A549 (cell line): ENCODE results near the gene GCNT3. TPM values are rescaled to one million over a fixed set of nuclear protein-coding genes. Genes with fewer than 3 reads are reported as not detected.
"Not testable (repeated sequence)": the region's sequence is repeated elsewhere in the genome, so short reads cannot be mapped to it uniquely, and the experiment has no call there.

Experiments used
- ATAC-seq, 2 experiments: fragments of 200-7000 bp in 1 of 2; fragments of >200 bp in 1 of 2; cut with Nextera tagmentation in 1 of 2; cut with Tn5 transposase in 1 of 2; 3 replicates each; pipeline versions ENCODE4 v1.8.0 to v1.9.1; 2018 to 2020; ENCODE audit warnings: mild to moderate bottlenecking in 1 of 2, moderate library complexity in 1 of 2
- CTCF ChIA-PET: fragments of 300-600 bp; sonication (Branson Sonifier 250); formaldehyde crosslinking; extraction: SDS; loops from one replicate; lab custom pipeline; 2021; ENCODE audit warnings: antibody characterized with exemption, inconsistent platforms; lab: Yijun Ruan, JAX
- POLR2A ChIA-PET: fragments of 350-600 bp; formaldehyde crosslinking; extraction: SDS; loops from one replicate; lab custom pipeline; 2021; ENCODE audit warnings: antibody characterized with exemption, inconsistent platforms; lab: Yijun Ruan, JAX
- DNase-seq, 2 experiments: peaks; one replicate each; pipeline versions ENCODE4 v3.0.0 to v3.0.0-alpha.2; 2011 to 2016; ENCODE audit warnings: low read depth in 1 of 2, low spot score in 1 of 2
- FAIRE-seq: peaks from 2 replicates; lab custom pipeline; 2011; peaks lifted over from hg19 to GRCh38; lab: Jason Lieb, UNC
- H3K27ac ChIP-seq, 2 experiments: fragments of >200 bp; sonication (Bioruptor Twin); formaldehyde crosslinking; 3 replicates each; pipeline ENCODE4 v1.5.1; 2016 to 2017
- H3K4me1 ChIP-seq: fragments of >200 bp; sonication (Bioruptor Twin); formaldehyde crosslinking; 3 replicates; pipeline ENCODE4 v1.6.1; 2016
- H3K4me2 ChIP-seq: fragments of >200 bp; sonication (Bioruptor Twin); formaldehyde crosslinking; 3 replicates; pipeline ENCODE4 v1.6.1; 2016
- H3K4me3 ChIP-seq: fragments of >200 bp; sonication (Bioruptor Twin); formaldehyde crosslinking; 3 replicates; pipeline ENCODE4 v1.5.1; 2016
- H3K9me3 ChIP-seq: fragments of >200 bp; sonication (Bioruptor Twin); formaldehyde crosslinking; 3 replicates; pipeline ENCODE4 v1.6.1; 2016
- BHLHE40 ChIP-seq: IDR thresholded peaks from 2 replicates; pipeline ENCODE4 v1.6.1; 2012; ENCODE audit warnings: low read depth, low read length, inconsistent platforms
- CHD4 ChIP-seq: fragments of 200-600 bp; sonication (generic); IDR thresholded peaks from 2 replicates; pipeline ENCODE4 v1.6.1; 2016; ENCODE audit warnings: antibody characterized with exemption, mild to moderate bottlenecking, borderline replicate concordance
- CTCF ChIP-seq: fragments of >200 bp; sonication (Bioruptor Twin); formaldehyde crosslinking; IDR thresholded peaks from 3 replicates; pipeline ENCODE4 v1.5.1; 2016
- E2F6 ChIP-seq: IDR thresholded peaks from 2 replicates; pipeline ENCODE4 v1.6.1; 2012; ENCODE audit warnings: low read depth, borderline replicate concordance
- ELK1 ChIP-seq: fragments of 150-350 bp; IDR thresholded peaks from 2 replicates; pipeline ENCODE4 v1.6.1; 2014; ENCODE audit warnings: low read depth, mild to moderate bottlenecking, low read length
- ESRRA ChIP-seq: fragments of 150-350 bp; IDR thresholded peaks from 2 replicates; pipeline ENCODE4 v1.6.1; 2014; ENCODE audit warnings: mild to moderate bottlenecking, low read length, borderline replicate concordance
- FOSL2 ChIP-seq, 2 experiments: fragments of 450-650 bp in 1 of 2; fragments of >200 bp in 1 of 2; sonication (Bioruptor Twin) in 1 of 2; formaldehyde crosslinking; IDR thresholded peaks; 2 replicates each; pipeline versions ENCODE4 v1.5.0 to v1.6.1; 2016 to 2020; ENCODE audit warnings: mild to moderate bottlenecking in 1 of 2, moderate library complexity in 1 of 2
- HES2 ChIP-seq: fragments of >200 bp; sonication (Bioruptor Twin); formaldehyde crosslinking; IDR thresholded peaks from 2 replicates; pipeline ENCODE4 v1.6.1; 2016
- HOXA7 ChIP-seq: fragments of 250-450 bp; sonication (Bioruptor Pico); IDR thresholded peaks from 2 replicates; pipeline ENCODE4 v1.5.0; 2020; ENCODE audit warnings: mild to moderate bottlenecking, moderate library complexity
- HOXB13 ChIP-seq: fragments of 250-450 bp; sonication (Bioruptor Pico); IDR thresholded peaks from 2 replicates; pipeline ENCODE4 v1.5.0; 2020; ENCODE audit warnings: low read depth, mild to moderate bottlenecking, moderate library complexity
- KDM1A ChIP-seq: fragments of 200-600 bp; sonication (generic); IDR thresholded peaks from 2 replicates; pipeline ENCODE4 v1.6.1; 2016; ENCODE audit warnings: low read depth, mild to moderate bottlenecking
- MAFK ChIP-seq: fragments of 450-650 bp; IDR thresholded peaks from 2 replicates; pipeline ENCODE4 v1.6.1; 2014; ENCODE audit not compliant: partially characterized antibody
- MAX ChIP-seq: IDR thresholded peaks from 2 replicates; pipeline ENCODE4 v1.6.1; 2012
- RAD21 ChIP-seq, 2 experiments: fragments of >200 bp in 1 of 2; sonication (Bioruptor Twin) in 1 of 2; formaldehyde crosslinking in 1 of 2; IDR thresholded peaks in 1 of 2; conservative IDR thresholded peaks in 1 of 2; 2 replicates in 1 of 2; 3 replicates in 1 of 2; pipeline ENCODE4 v1.6.1; 2012 to 2018; ENCODE audit warnings: inconsistent platforms in 1 of 2
- RARB ChIP-seq: fragments of 250-450 bp; sonication (Bioruptor Pico); IDR thresholded peaks from 2 replicates; pipeline ENCODE4 v1.8.0; 2021; ENCODE audit warnings: mild to moderate bottlenecking, moderate library complexity
- RCOR1 ChIP-seq: fragments of 150-350 bp; IDR thresholded peaks from 2 replicates; pipeline ENCODE4 v1.6.1; 2014; ENCODE audit warnings: antibody characterized with exemption, low read length, low read depth
- REST ChIP-seq: fragments of 200-600 bp; sonication (generic); IDR thresholded peaks from 2 replicates; pipeline ENCODE4 v1.6.1; 2016; ENCODE audit warnings: antibody characterized with exemption, mild to moderate bottlenecking, moderate library complexity
- SMC3 ChIP-seq: fragments of >200 bp; sonication (Bioruptor Twin); formaldehyde crosslinking; IDR thresholded peaks from 3 replicates; pipeline ENCODE4 v1.6.1; 2018; ENCODE audit warnings: inconsistent platforms
- ZC3H11A ChIP-seq: fragments of 450-650 bp; IDR thresholded peaks from 2 replicates; pipeline ENCODE4 v1.6.1; 2014; ENCODE audit warnings: antibody characterized with exemption, mild to moderate bottlenecking
- ZSCAN20 ChIP-seq: fragments of 250-450 bp; sonication (Bioruptor Pico); IDR thresholded peaks from 2 replicates; pipeline ENCODE4 v1.8.0; 2022; ENCODE audit warnings: mild to moderate bottlenecking, moderate library complexity
- WGBS: methylation state at CpG from one replicate; pipeline ENCODE4 v1.1.6; 2017; ENCODE audit errors: missing lambda C conversion rate; 5-methylcytosine and 5-hydroxymethylcytosine counted together
- polyA plus RNA-seq, 4 experiments: library from polyadenylated mRNA; depleted of rRNA in 3 of 4; stranded (reverse); fragments of >200 nt; fragmentation: RNase III in 1 of 4; extraction: RNeasy Plus Mini Kit Qiagen cat#74134 plus additional on column Dnase treatment in 1 of 4; gene quantifications; 2 replicates in 3 of 4; 3 replicates in 1 of 4; pipeline ENCODE4 v1.2.3, GENCODE V29; 2011 to 2017

Gene GCNT3
- polyA plus RNA-seq, 2 of the 4 experiments (the other 2 are of a cell fraction) = 69.2 to 134 TPM

- not testable (repeated sequence) for DNase-seq, H3K27ac ChIP-seq
- CTCF ChIA-PET = interaction anchor here (0.6 to 29.8 kb wide), 8 partner anchors 7 to 104 kb away, joined by 3 to 685 read pairs (median 6); no protein-coding TSS in a partner anchor
These were observed 25.9 kb downstream of the GCNT3 start for GRCh38 chr15:59637507-59637906.

GRCh38 chr15:59642351-59642750 lies 30.8 kb downstream of the GCNT3 start:
- H3K4me2 ChIP-seq = no peak overlapping the region
- CTCF ChIA-PET = interaction anchor here (0.6 to 29.8 kb wide), 16 partner anchors 9 to 129 kb away, joined by 3 to 685 read pairs (median 4); partner anchors contain the start of gene GCNT3
- 66% methylated on average over 2 of the region's 2 CpGs for WGBS
- ATAC-seq (no peak), DNase-seq (no peak), FAIRE-seq (peak; percentile 78)
- TF ChIP-seq RAD21 (conservative IDR thresholded peaks at IDR 0.05 in 1 of 2, IDR thresholded peaks at IDR 0.05 in 1 of 2) (peak; percentile 28 to 52; a peak in 3 of 5 replicates), HOXB13 (CRISPR knock-in tag) (no peak), SMC3 (peak; percentile 43; the same call in 2 of the 3 replicates), HOXA7 (0 out of 2 replicates have a peak, but pooled peaks have one; percentile 34), CTCF (peak; percentile 49)
- no peak overlapping the region for H3K4me3 ChIP-seq
- peaks cover 6% of the 10 kb centered on the region for H3K4me1 ChIP-seq
- H3K27ac ChIP-seq = no peak overlapping the region
- POLR2A ChIA-PET = interaction anchor here (0.6 to 0.9 kb wide), 2 partner anchors 9 to 135 kb away, joined by 3 read pairs; no protein-coding TSS in a partner anchor
- no peaks in the 10 kb centered on the region for H3K9me3 ChIP-seq

More at GRCh38 chr15:59637507-59637906, 25.9 kb downstream of the GCNT3 start:
- not testable (repeated sequence) for H3K4me3 ChIP-seq, H3K9me3 ChIP-seq, H3K4me2 ChIP-seq, H3K4me1 ChIP-seq
- TF ChIP-seq HOXA7 (0 out of 2 replicates have a peak, but pooled peaks have one; percentile 30), SMC3 (peak; percentile 40; the same call in 2 of the 3 replicates), RAD21 (conservative IDR thresholded peaks at IDR 0.05 in 1 of 2, IDR thresholded peaks at IDR 0.05 in 1 of 2) (peak; percentile 42 to 44; a peak in 4 of 5 replicates), CTCF (peak; percentile 41), MAFK (peak; percentile 50)
- ATAC-seq (peak; percentile 34 to 44; a peak in 5 of 6 replicates), FAIRE-seq (peak; percentile 97)
- POLR2A ChIA-PET = interaction anchor here (1.3 to 2.6 kb wide), 2 partner anchors 26 to 104 kb away, joined by 5 to 8 read pairs; partner anchors contain the start of gene GCNT3
- 88% methylated on average over 2 of the region's 2 CpGs for WGBS

- ChIA-PET POLR2A (interaction anchor here (1.4 to 1.9 kb wide), 2 partner anchors 10 to 13 kb away, joined by 4 to 6 read pairs; partner anchors contain the start of gene GTF2A2), CTCF (interaction anchor here (0.7 to 29.8 kb wide), 10 partner anchors 8 to 111 kb away, joined by 3 to 685 read pairs (median 4); partner anchors contain the start of gene GTF2A2)
- no peak overlapping the region for H3K27ac ChIP-seq
- DNase-seq (no peak), FAIRE-seq (peak; percentile 7), ATAC-seq (peak; percentile 24 to 63; a peak in 4 of 6 replicates)
- H3K4me1 ChIP-seq = peaks cover 28% of the 10 kb centered on the region
- no peak overlapping the region for H3K4me3 ChIP-seq
- no peak overlapping the region for H3K4me2 ChIP-seq
- WGBS = 80% methylated on average over 4 of the region's 4 CpGs
- H3K9me3 ChIP-seq = no peaks in the 10 kb centered on the region
- TF ChIP-seq ZSCAN20 = no peak
- no peak for TF ChIP-seq BHLHE40
- no peak for TF ChIP-seq ZC3H11A
- no peak for TF ChIP-seq RARB (CRISPR knock-in tag)
- no peak for TF ChIP-seq FOSL2 (IDR thresholded peaks at IDR 0.05)
- no peak for TF ChIP-seq FOSL2 (CRISPR knock-in tag; IDR thresholded peaks at IDR 0.05)
- no peak for TF ChIP-seq ESRRA
- no peak for TF ChIP-seq KDM1A
- TF ChIP-seq RCOR1 = no peak
- no peak for TF ChIP-seq HES2
- no peak for TF ChIP-seq E2F6
- TF ChIP-seq MAX = no peak
- TF ChIP-seq CHD4 = no peak
- TF ChIP-seq ELK1 = no peak
- no peak for TF ChIP-seq REST
- TF ChIP-seq HOXA7 = no peak
These were observed 33.2 kb downstream of the GCNT3 start for GRCh38 chr15:59644756-59645155.
